Ascending aorta (tissue), 2 donors: ENCODE results near the gene CIC. TPM values are rescaled to one million over a fixed set of nuclear protein-coding genes. Genes with fewer than 3 reads are reported as not detected.
A peak's percentile ranks its signal among the peaks of the same experiment; 100 is the strongest.
"Not testable (repeated sequence)": the region's sequence is repeated elsewhere in the genome, so short reads cannot be mapped to it uniquely, and the experiment has no call there.

Source experiments
- DNase-seq, 2 donors: peaks; one replicate each; pipeline ENCODE4 v3.0.0-alpha.2; 2019; ENCODE audit warnings: low spot score in 2 of 2
- H3K27ac ChIP-seq, 2 donors: fragments of 200-600 bp; sonication (generic); one replicate each; pipeline ENCODE4 v1.5.1; 2016 to 2017; ENCODE audit warnings: mild to moderate bottlenecking in 1 of 2
- H3K27me3 ChIP-seq: fragments of 200-600 bp; sonication (generic); one replicate; pipeline ENCODE4 v1.5.1; 2017
- H3K36me3 ChIP-seq, 2 donors: fragments of 200-600 bp; sonication (generic); one replicate each; pipeline ENCODE4 v1.5.1; 2016
- H3K4me1 ChIP-seq, 2 donors: fragments of 200-600 bp; sonication (generic); one replicate each; pipeline ENCODE4 v1.5.1; 2016 to 2017; ENCODE audit warnings: mild to moderate bottlenecking in 1 of 2
- H3K4me3 ChIP-seq, 2 donors: fragments of 200-600 bp; sonication (generic); one replicate each; pipeline ENCODE4 v1.5.1; 2016 to 2017; ENCODE audit warnings: mild to moderate bottlenecking in 1 of 2
- H3K9me3 ChIP-seq, 2 donors: fragments of 200-600 bp; sonication (generic); one replicate each; pipeline ENCODE4 v1.5.1; 2016
- intact Hi-C: fragments of 100-400 bp; cut with DNase I; formaldehyde crosslinking; loops from one replicate; pipeline ENCODE4 v1.15.1; 2023
- total RNA-seq: library from RNA; depleted of rRNA; stranded (reverse); fragments of >200 nt; gene quantifications from one replicate; pipeline ENCODE4 v1.1.0, GENCODE V29; 2016
- TF ChIP-seq, protein P1 (sequence below), 3 experiments: fragments of 200-600 bp in 2 of 3; fragments of 450-650 bp in 1 of 3; sonication (generic) in 2 of 3; IDR thresholded peaks; one replicate each; pipeline ENCODE4 v1.5.1; 2016 to 2019; ENCODE audit warnings: antibody characterized with exemption in 3 of 3, mild to moderate bottlenecking in 1 of 3, moderate library complexity in 1 of 3

Gene CIC
- total RNA-seq, 1 donor from 2014 or later: 247 TPM

DNA sequence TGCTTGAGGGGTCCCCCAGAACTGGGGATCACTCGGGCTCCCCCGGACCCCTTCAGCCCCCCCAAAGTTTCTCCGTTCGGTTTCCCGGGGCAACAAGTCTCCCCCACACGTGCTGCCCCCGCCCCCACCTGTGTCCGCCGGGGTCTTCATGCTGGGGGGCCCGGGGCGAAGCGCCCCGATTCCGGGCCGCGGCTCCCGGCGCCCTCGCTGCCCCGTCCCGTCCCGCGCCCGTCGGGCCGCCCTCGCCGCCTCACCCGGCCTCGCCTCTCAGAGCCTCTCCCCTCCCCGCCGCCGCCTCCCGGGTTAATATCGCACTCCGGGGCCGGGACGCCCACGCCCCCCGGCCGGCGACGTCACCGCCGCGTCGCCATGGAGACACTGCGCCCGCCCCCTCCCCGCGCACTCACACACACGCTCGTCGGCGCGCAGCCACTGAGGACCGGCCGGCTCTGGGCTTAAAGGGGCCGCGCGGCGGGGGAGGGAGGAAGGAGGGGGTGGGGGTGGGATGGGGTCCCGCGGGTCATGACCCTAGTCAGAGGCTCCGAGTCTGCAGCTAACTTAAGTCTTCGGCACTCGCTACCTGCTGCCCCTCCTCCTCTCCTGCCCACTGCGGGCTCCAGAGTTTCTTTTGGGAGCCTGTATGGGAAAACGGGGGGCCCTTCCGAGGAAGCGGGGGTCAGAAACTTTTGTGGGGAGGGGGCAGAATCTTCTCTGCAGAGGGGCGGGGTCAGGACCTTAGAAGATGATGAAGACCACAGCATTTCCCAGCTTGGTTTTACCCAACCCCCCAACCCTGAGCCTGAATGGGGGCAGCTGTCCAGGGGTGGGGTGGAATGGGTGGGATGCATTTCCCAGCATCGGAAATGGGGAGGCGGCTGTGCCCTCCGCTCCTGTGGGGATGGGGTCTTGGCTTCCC is 13.9 kb upstream of the CIC start, which contains the start of gene ERF:
Gene ERF, minus strand, starts transcription at position 279 of the 916 bp plus-strand sequence. Its CDS starts 129 bp downstream, at position 150.
- H3K36me3 ChIP-seq: no peaks in the 10 kb centered on the region
- H3K27ac ChIP-seq: peak within 1 kb of the TSS; percentile 97 to 99
- intact Hi-C loops: loop anchor here (1.0 kb wide), 1 partner anchor 13 kb away; no protein-coding TSS in a partner anchor
- H3K9me3 ChIP-seq: no peaks in the 10 kb centered on the region
- peak; percentile 84 to 97 for DNase-seq
- peaks cover 20 to 30% of the 10 kb centered on the region in 2 donors for H3K4me1 ChIP-seq
- no peaks in the 10 kb centered on the region for H3K27me3 ChIP-seq
- H3K4me3 ChIP-seq: peak within 1 kb of the TSS; percentile 84 to 95
- TF ChIP-seq, protein P1, sequence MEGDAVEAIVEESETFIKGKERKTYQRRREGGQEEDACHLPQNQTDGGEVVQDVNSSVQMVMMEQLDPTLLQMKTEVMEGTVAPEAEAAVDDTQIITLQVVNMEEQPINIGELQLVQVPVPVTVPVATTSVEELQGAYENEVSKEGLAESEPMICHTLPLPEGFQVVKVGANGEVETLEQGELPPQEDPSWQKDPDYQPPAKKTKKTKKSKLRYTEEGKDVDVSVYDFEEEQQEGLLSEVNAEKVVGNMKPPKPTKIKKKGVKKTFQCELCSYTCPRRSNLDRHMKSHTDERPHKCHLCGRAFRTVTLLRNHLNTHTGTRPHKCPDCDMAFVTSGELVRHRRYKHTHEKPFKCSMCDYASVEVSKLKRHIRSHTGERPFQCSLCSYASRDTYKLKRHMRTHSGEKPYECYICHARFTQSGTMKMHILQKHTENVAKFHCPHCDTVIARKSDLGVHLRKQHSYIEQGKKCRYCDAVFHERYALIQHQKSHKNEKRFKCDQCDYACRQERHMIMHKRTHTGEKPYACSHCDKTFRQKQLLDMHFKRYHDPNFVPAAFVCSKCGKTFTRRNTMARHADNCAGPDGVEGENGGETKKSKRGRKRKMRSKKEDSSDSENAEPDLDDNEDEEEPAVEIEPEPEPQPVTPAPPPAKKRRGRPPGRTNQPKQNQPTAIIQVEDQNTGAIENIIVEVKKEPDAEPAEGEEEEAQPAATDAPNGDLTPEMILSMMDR (IDR thresholded peaks at IDR 0.05): no peak

DNA sequence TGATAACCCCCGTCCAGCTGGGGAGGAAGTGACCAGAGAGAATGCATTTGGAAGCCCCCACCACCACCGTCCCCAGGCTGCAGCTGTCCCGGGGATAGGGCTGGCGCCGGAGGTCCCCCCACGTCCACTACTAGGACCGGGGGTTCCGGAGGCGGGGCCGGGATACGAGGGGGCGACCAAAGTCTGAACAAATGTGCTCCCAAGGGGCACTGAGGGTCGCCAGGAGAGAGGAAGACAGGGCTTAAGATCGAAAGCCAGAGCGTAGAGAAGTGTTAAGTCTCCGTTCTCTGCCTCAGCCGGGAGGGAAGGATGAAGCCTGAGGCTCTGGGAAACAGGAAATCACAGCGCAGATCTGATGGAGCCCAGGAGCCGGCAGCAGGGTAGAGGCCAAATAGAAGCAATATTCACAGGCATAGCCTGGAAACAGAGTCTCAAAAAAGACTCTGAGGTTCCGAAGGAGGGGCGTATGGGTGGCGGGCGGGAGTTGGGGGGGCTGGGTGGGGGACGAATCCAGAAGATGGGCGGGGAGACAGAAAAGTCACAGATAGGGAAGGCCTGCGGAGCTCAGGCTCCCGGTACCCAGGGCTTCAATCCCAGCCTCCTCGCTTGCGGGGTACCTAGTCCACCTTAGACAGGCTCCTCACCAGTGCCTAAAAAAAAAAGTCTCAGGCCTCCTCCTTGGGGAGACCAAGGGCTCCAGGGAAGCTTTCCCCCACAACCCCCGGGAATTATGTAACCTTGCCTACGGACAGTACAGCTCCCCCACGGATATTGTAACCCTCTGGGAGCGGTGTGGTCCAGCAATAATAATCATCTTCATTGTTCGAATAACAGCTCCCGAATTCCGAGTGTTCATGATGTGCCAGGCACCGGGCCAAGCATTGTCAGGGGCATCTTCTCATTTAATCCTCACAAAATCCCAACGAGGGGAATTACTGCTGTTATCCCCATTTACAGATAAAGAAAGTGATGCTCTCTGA is 13.0 kb upstream of the CIC start:
- Histone ChIP-seq H3K36me3 (no peaks in the 10 kb centered on the region), H3K9me3 (no peaks in the 10 kb centered on the region), H3K27me3 (no peaks in the 10 kb centered on the region), H3K4me3 (peak overlapping the region; percentile 84 to 95), H3K27ac (peak overlapping the region; percentile 97 to 99), H3K4me1 (peaks cover 12 to 20% of the 10 kb centered on the region in 2 donors)
- TF ChIP-seq, protein P1 (IDR thresholded peaks at IDR 0.05): no peak
- peak in 1 of 2 donors; percentile 75 for DNase-seq
- intact Hi-C loops: loop anchor here (1.0 kb wide), 1 partner anchor 12 kb away; no protein-coding TSS in a partner anchor

DNA sequence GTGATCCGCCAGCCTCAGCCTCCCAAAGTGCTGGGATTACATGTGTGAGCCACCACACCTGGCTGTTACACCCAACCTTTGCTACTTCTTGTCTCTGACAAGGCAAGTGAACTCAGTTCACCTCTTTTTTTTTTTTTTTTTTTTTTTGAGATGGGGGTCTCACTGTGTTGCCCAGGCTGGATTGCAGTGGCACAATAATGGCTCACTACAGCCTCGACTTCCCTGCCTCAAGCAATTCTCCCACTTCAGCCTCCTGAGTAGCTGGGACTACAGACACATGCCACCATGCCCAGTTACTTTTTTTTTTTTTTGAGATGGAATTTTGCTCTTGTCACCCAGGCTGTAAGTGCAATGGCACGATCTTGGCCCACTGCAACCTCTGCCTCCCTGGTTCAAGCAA is 11.2 kb upstream of the CIC start:
- intact Hi-C loops, H3K4me3 ChIP-seq, DNase-seq, H3K9me3 ChIP-seq, H3K4me1 ChIP-seq, H3K36me3 ChIP-seq, H3K27ac ChIP-seq, H3K27me3 ChIP-seq: not testable (repeated sequence)

DNA sequence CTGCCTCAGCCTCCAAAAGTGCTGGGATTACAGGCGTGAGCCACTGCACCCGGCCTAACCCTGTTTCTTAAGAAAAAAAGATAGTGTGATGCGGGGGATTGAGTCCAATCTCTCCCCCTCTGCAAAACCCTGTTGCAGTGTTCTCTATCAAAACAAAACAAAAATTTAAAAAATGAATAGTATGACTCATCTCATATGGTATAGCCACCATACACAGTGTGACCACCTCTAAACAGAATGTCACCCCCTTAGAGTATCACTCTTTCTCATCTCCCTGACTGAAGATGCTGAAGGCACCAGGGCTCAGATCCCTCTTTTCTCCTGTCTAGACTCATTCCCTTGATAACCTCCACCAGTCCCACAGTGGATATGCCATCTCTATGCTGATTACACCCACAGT is 7.3 kb upstream of the CIC start:
- Histone ChIP-seq H3K4me3 (no peak overlapping the region), H3K9me3 (no peaks in the 10 kb centered on the region), H3K36me3 (no peaks in the 10 kb centered on the region), H3K4me1 (no peaks in the 10 kb centered on the region), H3K27me3 (no peaks in the 10 kb centered on the region), H3K27ac (no peak overlapping the region)
- intact Hi-C loops: no loop called here
- TF ChIP-seq, protein P1 (IDR thresholded peaks at IDR 0.05): no peak
- no peak for DNase-seq

DNA sequence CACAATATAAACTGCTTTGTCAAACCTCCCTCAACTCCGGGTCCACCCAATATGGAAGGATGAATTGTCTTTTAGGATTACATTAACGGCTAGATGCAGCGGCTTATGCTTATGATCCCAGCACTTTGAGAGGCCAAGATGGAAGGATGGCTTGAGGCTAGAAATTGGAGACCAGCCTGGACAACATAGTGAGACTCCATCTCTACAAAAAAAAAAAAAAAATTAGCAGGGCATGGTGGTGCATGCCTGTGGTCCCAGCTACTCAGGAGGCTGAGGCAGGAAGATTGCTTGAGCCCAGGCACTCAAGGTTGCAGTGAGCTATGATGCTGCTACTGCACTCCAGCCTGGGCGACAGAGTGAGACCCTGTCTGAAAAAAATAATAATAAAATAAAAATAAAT is 2.9 kb upstream of the CIC start:
- H3K9me3 ChIP-seq, H3K27me3 ChIP-seq, DNase-seq, H3K27ac ChIP-seq, intact Hi-C loops, H3K4me3 ChIP-seq, H3K36me3 ChIP-seq: not testable (repeated sequence)
- peaks cover 0 to 15% of the 10 kb centered on the region in 2 donors for H3K4me1 ChIP-seq

DNA sequence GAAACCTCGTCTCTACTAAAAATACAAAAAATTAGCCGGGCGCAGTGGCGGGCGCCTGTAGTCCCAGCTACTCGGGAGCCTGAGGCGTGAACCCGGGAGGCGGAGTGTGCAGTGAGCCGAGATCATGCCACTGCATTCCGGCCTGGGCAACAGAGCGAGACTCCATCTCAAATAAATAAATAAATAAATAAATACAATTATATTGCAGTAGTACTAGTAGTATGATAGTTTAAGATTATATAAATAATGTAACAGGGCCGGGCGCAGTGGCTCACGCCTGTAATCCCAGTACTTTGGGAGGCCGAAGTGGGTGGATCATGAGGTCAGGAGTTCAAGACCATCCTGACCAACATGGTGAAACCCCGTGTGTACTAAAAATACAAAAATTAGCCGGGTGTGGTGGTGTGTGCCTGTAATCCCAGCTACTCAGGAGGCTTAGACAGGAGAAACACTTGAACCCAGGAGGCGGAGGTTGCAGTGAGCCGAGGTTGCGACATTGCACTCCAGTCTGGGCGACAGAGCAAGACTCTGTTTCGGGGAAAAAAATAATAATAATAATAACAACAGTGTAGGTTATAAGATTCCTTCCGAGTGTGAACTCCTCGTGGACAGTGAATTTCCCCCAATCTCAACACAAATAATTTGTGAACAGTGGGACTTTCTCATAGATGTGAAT is 2.0 kb upstream of the CIC start:
- intact Hi-C loops, H3K4me3 ChIP-seq, H3K27ac ChIP-seq, H3K36me3 ChIP-seq, H3K9me3 ChIP-seq, H3K27me3 ChIP-seq: not testable (repeated sequence)
- peaks cover 6 to 20% of the 10 kb centered on the region in 2 donors for H3K4me1 ChIP-seq
- peak in 1 of 2 donors; percentile 59 for DNase-seq
